Umbilical cord (tissue), 2 donors: ENCODE data around the gene PPP4R3A. TPM values are rescaled to one million over a fixed set of nuclear protein-coding genes. Genes with fewer than 3 reads are reported as not detected.
"Not testable (repeated sequence)": the region's sequence is repeated elsewhere in the genome, so short reads cannot be mapped to it uniquely, and the experiment has no call there.

ENCODE experiments used
- DNase-seq: peaks from one replicate; pipeline ENCODE4 v3.0.0-alpha.2; 2015; ENCODE audit warnings: low spot score
- total RNA-seq: library from RNA; depleted of rRNA; stranded (reverse); fragments of >200 nt; gene quantifications from one replicate; pipeline ENCODE4 v1.2.3, GENCODE V29; 2014; ENCODE audit warnings: low replicate concordance; ENCODE audit not compliant: insufficient read depth

Gene PPP4R3A
- total RNA-seq, 1 donor from 2014 or later = 72.9 TPM

DNA sequence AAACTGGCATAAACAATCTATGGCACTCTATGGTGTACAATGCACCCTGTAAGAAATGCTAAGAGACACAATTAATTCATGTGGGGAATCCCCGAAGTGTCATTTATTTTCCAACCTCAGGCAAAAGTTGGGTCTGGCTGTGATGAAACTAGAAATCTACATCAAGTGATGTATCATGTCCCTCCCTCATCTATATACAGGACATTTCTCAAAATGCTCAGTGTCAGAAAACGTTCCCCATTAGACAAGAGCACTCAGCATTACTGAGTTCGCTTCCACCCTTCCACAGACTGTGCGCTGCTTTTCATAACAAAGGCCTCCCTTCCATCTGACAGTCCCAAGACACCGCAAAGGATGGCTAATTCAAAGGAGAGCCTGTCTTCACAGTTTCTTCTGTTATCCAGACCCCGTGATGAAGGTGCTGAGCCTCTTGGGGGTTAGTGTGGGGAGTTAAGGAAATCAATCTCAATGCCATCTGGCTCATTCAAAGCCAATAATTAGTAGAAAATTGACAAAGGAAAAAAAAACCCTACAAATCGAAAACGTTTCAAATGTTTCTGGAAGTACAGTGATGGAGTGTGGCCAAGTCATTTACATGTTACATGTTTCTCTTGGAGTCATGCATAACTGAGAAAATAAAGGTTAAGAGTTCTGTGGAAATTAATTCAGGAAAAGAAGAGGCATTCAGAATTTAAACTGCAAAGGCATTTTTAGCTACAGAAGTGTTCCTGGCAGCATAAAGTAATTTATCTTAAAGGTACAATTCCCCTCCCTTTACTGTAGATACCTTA is 100.0 kb downstream of the PPP4R3A start:
- DNase-seq = no peak

DNA sequence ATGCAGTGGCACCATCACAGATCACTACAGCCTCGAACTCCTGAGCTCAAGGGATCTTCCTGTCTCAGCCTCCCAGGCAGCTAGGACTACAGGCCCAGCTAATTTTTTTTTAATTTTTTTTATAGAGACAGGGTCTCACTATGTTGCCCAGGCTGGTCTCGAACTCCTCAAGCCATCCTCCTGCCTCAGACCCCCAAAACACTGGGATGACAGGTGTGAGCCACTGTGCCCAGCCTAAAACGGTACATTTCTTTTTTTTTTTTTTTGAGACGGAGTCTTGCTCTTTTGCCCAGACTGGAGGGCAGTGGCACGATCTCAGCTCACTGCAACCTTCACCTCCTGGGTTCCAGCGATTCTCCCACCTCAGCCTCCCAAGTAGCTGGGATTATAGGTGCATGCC is 100.9 kb downstream of the PPP4R3A start:
- DNase-seq = not testable (repeated sequence)

Other genes starting within 250 kb of the PPP4R3A start
- gene CCDC88C, start 92.5 kb downstream of the PPP4R3A start, total RNA-seq = 8.4 TPM
- 5.1 TPM for gene CATSPERB, start 221.8 kb upstream of the PPP4R3A start, total RNA-seq